ENCODE data around the gene SLC38A8.

Gene SLC38A8

GRCh38 chr16:84075376-84075775, 32.8 kb upstream of the SLC38A8 start:
- H3K4me1 ChIP-seq (ENCODE audit: low read length): no peaks in the 10 kb centered on the region
- peaks cover 25% of the 10 kb centered on the region for H3K36me3 ChIP-seq (replicated peaks; ENCODE audit: low read depth, low read length)
- no peaks in the 10 kb centered on the region for H3K9me3 ChIP-seq (ENCODE audit: insufficient read depth, low read length)
- H2AFZ ChIP-seq (ENCODE audit: low read depth, low read length): no peak overlapping the region
- H3K4me2 ChIP-seq (ENCODE audit: low read length): no peak overlapping the region
- H3K4me3 ChIP-seq (ENCODE audit: low read length): no peak overlapping the region
- no peak overlapping the region for H3K27ac ChIP-seq (ENCODE audit: low read length)
- no peaks in the 10 kb centered on the region for H3K27me3 ChIP-seq (ENCODE audit: low read depth, low read length)
- no peak overlapping the region for H3K9ac ChIP-seq (ENCODE audit: low read length)
- no peak for TF ChIP-seq EZH2phosphoT487 (IDR thresholded peaks at IDR 0.05; ENCODE audit: low read depth)
- TF ChIP-seq CTCF (IDR thresholded peaks at IDR 0.05; ENCODE audit: low read depth, low read length): no peak
- no peaks in the 10 kb centered on the region for H3K79me2 ChIP-seq (ENCODE audit: low read length)
- H4K20me1 ChIP-seq (ENCODE audit: insufficient read depth, low read length): peaks cover 14% of the 10 kb centered on the region

- H4K20me1 ChIP-seq (ENCODE audit: insufficient read depth, low read length): peaks cover 9% of the 10 kb centered on the region
- H3K36me3 ChIP-seq (replicated peaks; ENCODE audit: low read depth, low read length): peaks cover 31% of the 10 kb centered on the region
- no peak overlapping the region for H3K27ac ChIP-seq (ENCODE audit: low read length)
Measured at GRCh38 chr16:84074721-84075120, 32.1 kb upstream of the SLC38A8 start.

GRCh38 chr16:84072014-84072413, 29.4 kb upstream of the SLC38A8 start:
- Histone ChIP-seq H3K4me1 (ENCODE audit: low read length) (peaks cover 6% of the 10 kb centered on the region), H3K36me3 (replicated peaks; ENCODE audit: low read depth, low read length) (peaks cover 42% of the 10 kb centered on the region), H3K4me3 (ENCODE audit: low read length) (no peak overlapping the region)

More at GRCh38 chr16:84074721-84075120, 32.1 kb upstream of the SLC38A8 start:
- Histone ChIP-seq H3K4me2 (ENCODE audit: low read length) (no peak overlapping the region), H3K9me3 (ENCODE audit: insufficient read depth, low read length) (no peaks in the 10 kb centered on the region), H3K79me2 (ENCODE audit: low read length) (no peaks in the 10 kb centered on the region), H3K4me1 (ENCODE audit: low read length) (peaks cover 1% of the 10 kb centered on the region), H2AFZ (ENCODE audit: low read depth, low read length) (no peak overlapping the region), H3K9ac (ENCODE audit: low read length) (no peak overlapping the region), H3K4me3 (ENCODE audit: low read length) (no peak overlapping the region), H3K27me3 (ENCODE audit: low read depth, low read length) (no peaks in the 10 kb centered on the region)
- no peak for TF ChIP-seq EZH2phosphoT487 (IDR thresholded peaks at IDR 0.05; ENCODE audit: low read depth)
- no peak for TF ChIP-seq CTCF (IDR thresholded peaks at IDR 0.05; ENCODE audit: low read depth, low read length)

GRCh38 chr16:84071121-84071520, 28.5 kb upstream of the SLC38A8 start:
- TF ChIP-seq CTCF (IDR thresholded peaks at IDR 0.05; ENCODE audit: low read depth, low read length): no peak
- no peak for TF ChIP-seq EZH2phosphoT487 (IDR thresholded peaks at IDR 0.05; ENCODE audit: low read depth)
- H3K27me3 ChIP-seq (ENCODE audit: low read depth, low read length): no peaks in the 10 kb centered on the region
- no peak overlapping the region for H3K9ac ChIP-seq (ENCODE audit: low read length)
- peaks cover 47% of the 10 kb centered on the region for H3K36me3 ChIP-seq (replicated peaks; ENCODE audit: low read depth, low read length)
- H3K4me1 ChIP-seq (ENCODE audit: low read length): peaks cover 6% of the 10 kb centered on the region
- no peaks in the 10 kb centered on the region for H3K9me3 ChIP-seq (ENCODE audit: insufficient read depth, low read length)
- no peak overlapping the region for H2AFZ ChIP-seq (ENCODE audit: low read depth, low read length)
- H3K27ac ChIP-seq (ENCODE audit: low read length): no peak overlapping the region
- no peak overlapping the region for H3K4me2 ChIP-seq (ENCODE audit: low read length)
- peaks cover 12% of the 10 kb centered on the region for H4K20me1 ChIP-seq (ENCODE audit: insufficient read depth, low read length)
- H3K4me3 ChIP-seq (ENCODE audit: low read length): no peak overlapping the region
- H3K79me2 ChIP-seq (ENCODE audit: low read length): no peaks in the 10 kb centered on the region

More at GRCh38 chr16:84072014-84072413, 29.4 kb upstream of the SLC38A8 start:
- H3K79me2 ChIP-seq (ENCODE audit: low read length): no peaks in the 10 kb centered on the region
- no peak overlapping the region for H3K9ac ChIP-seq (ENCODE audit: low read length)
- H3K27ac ChIP-seq (ENCODE audit: low read length): no peak overlapping the region
- no peaks in the 10 kb centered on the region for H3K27me3 ChIP-seq (ENCODE audit: low read depth, low read length)
- no peak overlapping the region for H2AFZ ChIP-seq (ENCODE audit: low read depth, low read length)
- peaks cover 12% of the 10 kb centered on the region for H4K20me1 ChIP-seq (ENCODE audit: insufficient read depth, low read length)
- TF ChIP-seq CTCF (IDR thresholded peaks at IDR 0.05; ENCODE audit: low read depth, low read length) (no peak), EZH2phosphoT487 (IDR thresholded peaks at IDR 0.05; ENCODE audit: low read depth) (no peak)
- H3K9me3 ChIP-seq (ENCODE audit: insufficient read depth, low read length): no peaks in the 10 kb centered on the region
- no peak overlapping the region for H3K4me2 ChIP-seq (ENCODE audit: low read length)
